BJ (cell line): ENCODE results near the gene ATL2. TPM values are rescaled to one million over a fixed set of nuclear protein-coding genes. Genes with fewer than 3 reads are reported as not detected.
A peak's percentile ranks its signal among the peaks of the same experiment; 100 is the strongest.

Source experiments
- CTCF ChIA-PET: fragments of 350-600 bp; formaldehyde crosslinking; extraction: SDS; loops from one replicate; lab custom pipeline; 2021; ENCODE audit warnings: antibody characterized with exemption, inconsistent platforms; lab: Yijun Ruan, JAX
- POLR2A ChIA-PET: fragments of 300-600 bp; sonication (Branson Sonifier 250); formaldehyde crosslinking; extraction: SDS; loops from one replicate; lab custom pipeline; 2021; ENCODE audit warnings: antibody characterized with exemption; lab: Charles Lee
- DNase-seq: peaks from one replicate; pipeline ENCODE4 v3.0.0-alpha.2; 2011; ENCODE audit warnings: low read depth
- H3K27me3 ChIP-seq: 2 replicates; pipeline ENCODE4 v1.6.0; 2011; ENCODE audit warnings: low read length; ENCODE audit not compliant: control insufficient read depth, insufficient read depth
- H3K36me3 ChIP-seq: 2 replicates; pipeline ENCODE4 v1.5.1; 2011; ENCODE audit warnings: low read length; ENCODE audit not compliant: control insufficient read depth, insufficient read depth
- H3K4me3 ChIP-seq: 2 replicates; pipeline ENCODE4 v1.5.1; 2011; ENCODE audit warnings: low read depth, mild to moderate bottlenecking, control low read depth, low read length
- polyA plus RNA-seq: library from polyadenylated mRNA; depleted of rRNA; stranded (reverse); fragments of >200 nt; gene quantifications from 2 replicates; pipeline ENCODE4 v1.2.3, GENCODE V29; 2011
- TF ChIP-seq, protein P1 (sequence below): IDR thresholded peaks from 2 replicates; pipeline ENCODE4 v1.5.1; 2011; ENCODE audit warnings: low read depth, mild to moderate bottlenecking, control low read depth, inconsistent platforms, low read length, moderate library complexity; ENCODE audit not compliant: insufficient read depth

Gene ATL2
- polyA plus RNA-seq, 1 experiment: 9.3 TPM

DNA sequence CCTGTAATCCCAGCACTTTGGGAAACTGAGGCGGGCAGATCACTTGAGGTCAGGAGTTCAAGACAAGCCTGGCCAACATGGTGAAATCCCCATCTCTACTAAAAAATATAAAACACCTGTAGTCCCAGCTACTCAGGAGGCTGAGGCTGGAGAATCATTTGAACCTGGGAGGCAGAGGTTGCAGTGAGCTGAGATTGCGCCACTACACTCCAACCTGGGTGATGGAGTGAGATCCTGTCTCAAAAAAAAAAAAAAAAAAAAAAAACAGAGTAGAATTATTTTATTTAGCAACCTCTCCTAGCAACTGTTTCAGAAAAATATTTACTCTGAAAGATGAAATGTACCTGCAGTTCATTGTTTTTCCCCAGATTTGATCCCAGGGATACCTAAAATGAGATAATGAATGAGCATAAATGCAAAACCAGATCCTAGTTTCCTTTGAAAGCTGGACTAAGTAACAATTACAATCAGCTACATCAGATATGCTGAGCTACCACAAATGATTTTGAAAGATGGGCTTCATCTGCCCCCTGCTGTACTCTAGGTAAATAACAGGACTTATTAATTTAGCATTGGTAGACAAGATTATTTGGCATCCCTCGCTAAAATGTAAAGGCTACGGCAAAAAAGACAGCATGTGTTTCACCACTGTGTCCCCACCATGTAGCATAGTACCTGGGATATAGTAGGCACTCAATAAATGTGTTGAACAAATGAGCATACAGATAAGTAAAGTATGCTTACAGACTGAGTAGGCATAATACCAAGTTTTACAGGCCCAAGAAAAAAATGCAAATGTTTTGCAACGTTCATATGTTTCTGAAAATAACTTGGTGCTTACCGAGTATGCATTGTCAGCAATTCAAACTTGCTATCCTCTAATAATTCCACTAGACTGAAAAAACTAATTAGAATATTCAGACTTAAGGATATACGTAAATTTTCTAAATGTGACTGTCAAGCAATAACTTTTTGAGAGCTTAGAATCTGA, 102.5 kb downstream of the ATL2 start:
- Histone ChIP-seq H3K4me3 (no peak overlapping the region), H3K27me3 (no peaks in the 10 kb centered on the region; the same call in 1 of the 2 replicates), H3K36me3 (no peaks in the 10 kb centered on the region)
- TF ChIP-seq, protein P1, sequence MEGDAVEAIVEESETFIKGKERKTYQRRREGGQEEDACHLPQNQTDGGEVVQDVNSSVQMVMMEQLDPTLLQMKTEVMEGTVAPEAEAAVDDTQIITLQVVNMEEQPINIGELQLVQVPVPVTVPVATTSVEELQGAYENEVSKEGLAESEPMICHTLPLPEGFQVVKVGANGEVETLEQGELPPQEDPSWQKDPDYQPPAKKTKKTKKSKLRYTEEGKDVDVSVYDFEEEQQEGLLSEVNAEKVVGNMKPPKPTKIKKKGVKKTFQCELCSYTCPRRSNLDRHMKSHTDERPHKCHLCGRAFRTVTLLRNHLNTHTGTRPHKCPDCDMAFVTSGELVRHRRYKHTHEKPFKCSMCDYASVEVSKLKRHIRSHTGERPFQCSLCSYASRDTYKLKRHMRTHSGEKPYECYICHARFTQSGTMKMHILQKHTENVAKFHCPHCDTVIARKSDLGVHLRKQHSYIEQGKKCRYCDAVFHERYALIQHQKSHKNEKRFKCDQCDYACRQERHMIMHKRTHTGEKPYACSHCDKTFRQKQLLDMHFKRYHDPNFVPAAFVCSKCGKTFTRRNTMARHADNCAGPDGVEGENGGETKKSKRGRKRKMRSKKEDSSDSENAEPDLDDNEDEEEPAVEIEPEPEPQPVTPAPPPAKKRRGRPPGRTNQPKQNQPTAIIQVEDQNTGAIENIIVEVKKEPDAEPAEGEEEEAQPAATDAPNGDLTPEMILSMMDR: peak; percentile 58
- ChIA-PET CTCF (interaction anchor here (0.5 to 2.1 kb wide), 26 partner anchors 11 to 1085 kb away, joined by 3 to 17 read pairs (median 4); partner anchors contain the start of gene CYP1B1), POLR2A (interaction anchor here (0.7 kb wide), 1 partner anchor 168 kb away, joined by 10 read pairs; no protein-coding TSS in a partner anchor)
- DNase-seq: peak; percentile 30

DNA sequence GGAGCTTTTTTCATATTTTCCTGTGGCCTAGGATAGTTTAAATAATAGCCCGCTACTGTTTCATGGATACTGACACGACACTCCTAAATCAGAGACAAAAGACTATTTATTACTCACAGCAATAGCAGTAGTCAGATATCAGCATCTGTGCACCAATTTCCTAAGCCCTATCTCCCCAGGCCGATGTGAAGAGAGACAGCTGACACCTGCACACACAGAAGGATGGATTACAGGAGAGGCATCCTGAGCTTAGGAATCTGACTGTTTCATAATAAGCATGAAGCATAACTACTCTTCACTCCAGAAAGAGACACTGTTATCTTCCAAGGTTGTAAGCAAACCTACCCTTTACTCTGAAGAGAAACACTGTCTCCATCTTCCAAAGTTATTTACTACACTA, 105.4 kb downstream of the ATL2 start:
- Histone ChIP-seq H3K27me3 (no peaks in the 10 kb centered on the region; the same call in 1 of the 2 replicates), H3K4me3 (no peak overlapping the region), H3K36me3 (no peaks in the 10 kb centered on the region)
- POLR2A ChIA-PET: interaction anchor here (0.6 kb wide), 1 partner anchor 8 kb away, joined by 3 read pairs; no protein-coding TSS in a partner anchor
- CTCF ChIA-PET: interaction anchor here (0.6 to 2.7 kb wide), 4 partner anchors 19 to 876 kb away, joined by 3 to 11 read pairs (median 4); no protein-coding TSS in a partner anchor
- TF ChIP-seq, protein P1: no peak
- no peak for DNase-seq

DNA sequence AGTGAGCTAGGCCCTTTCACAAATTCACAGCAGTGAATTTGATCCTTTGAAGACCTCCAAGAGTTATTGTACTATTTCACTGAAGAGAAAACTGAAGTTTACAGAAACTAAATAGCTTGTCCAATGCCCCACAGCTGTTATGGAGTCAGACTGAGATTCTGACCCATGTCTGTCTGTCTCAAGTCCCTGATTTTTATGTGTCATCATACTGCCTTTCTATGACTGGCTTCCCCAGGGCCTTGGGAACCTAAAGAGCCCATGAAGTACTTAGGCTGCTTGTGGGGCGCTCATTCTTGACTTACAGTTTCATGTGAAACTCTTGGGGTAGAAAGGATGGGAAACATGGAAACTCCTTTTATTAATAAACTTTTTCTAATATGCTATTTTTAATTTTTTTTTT, 107.7 kb downstream of the ATL2 start:
- CTCF ChIA-PET: interaction anchor here (0.6 kb wide), 1 partner anchor 392 kb away, joined by 3 read pairs; no protein-coding TSS in a partner anchor
- no peaks in the 10 kb centered on the region; the same call in none of the 2 replicates for H3K27me3 ChIP-seq
- DNase-seq: no peak
- no peaks in the 10 kb centered on the region for H3K36me3 ChIP-seq
- POLR2A ChIA-PET: no interaction called here
- TF ChIP-seq, protein P1: no peak
- H3K4me3 ChIP-seq: no peak overlapping the region

DNA sequence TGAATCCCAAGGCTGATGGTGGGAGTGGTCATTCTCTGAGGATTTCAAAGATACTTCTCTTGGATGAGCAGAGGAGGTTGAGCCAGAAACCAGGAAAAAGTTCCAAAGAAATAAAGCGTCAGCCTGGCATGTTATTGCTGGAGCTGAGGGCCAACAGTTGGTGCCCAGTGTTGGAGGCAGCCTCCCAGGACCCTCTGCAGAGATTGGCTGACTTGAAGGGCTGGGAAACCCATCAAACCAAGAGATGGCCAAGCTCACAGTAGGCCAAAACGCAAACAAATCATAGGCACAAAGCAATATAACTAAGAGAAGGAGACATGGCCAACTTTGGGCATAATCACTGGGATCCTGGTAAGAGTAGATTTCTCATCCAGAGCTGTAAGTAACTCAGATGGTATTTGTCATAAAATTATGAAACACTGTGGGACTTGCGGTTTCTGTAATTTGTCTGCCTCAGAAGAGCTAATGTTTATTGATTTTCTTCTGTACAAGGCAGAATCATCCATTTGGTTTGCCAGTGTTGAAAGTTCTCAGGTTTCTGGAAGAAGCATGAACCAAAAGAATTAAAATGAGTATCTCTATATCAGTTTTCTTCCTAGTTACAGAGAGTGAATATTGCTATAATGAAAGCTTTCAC, 108.3 kb downstream of the ATL2 start:
- ChIA-PET CTCF (interaction anchor here (0.6 to 0.9 kb wide), 4 partner anchors 52 to 392 kb away, joined by 3 to 4 read pairs (median 4); no protein-coding TSS in a partner anchor), POLR2A (no interaction called here)
- Histone ChIP-seq H3K36me3 (no peaks in the 10 kb centered on the region), H3K4me3 (no peak overlapping the region), H3K27me3 (no peaks in the 10 kb centered on the region; the same call in none of the 2 replicates)
- no peak for DNase-seq
- TF ChIP-seq, protein P1: no peak
